DND-41 (cell line): ENCODE data around the gene PHKA1.

ENCODE experiments used
- CTCF ChIP-seq: IDR thresholded peaks from 2 replicates; pipeline ENCODE4 v1.5.1; 2012; ENCODE audit warnings: borderline replicate concordance, low read length, moderate library complexity, mild to moderate bottlenecking; ENCODE audit not compliant: poor library complexity, severe bottlenecking; ENCODE audit errors: extremely low read depth
- EZH2 ChIP-seq: IDR thresholded peaks from 3 replicates; pipeline ENCODE4 v1.6.1; 2012; ENCODE audit warnings: borderline replicate concordance, low read depth, mild to moderate bottlenecking, moderate library complexity, low read length, inconsistent platforms; ENCODE audit not compliant: severe bottlenecking

GRCh38 chrX:72635930-72636329 is 78.2 kb downstream of the PHKA1 start:
- TF ChIP-seq CTCF: no peak
- no peak for TF ChIP-seq EZH2
